ENCODE results near the gene ALPL. TPM values are rescaled to one million over a fixed set of nuclear protein-coding genes. Genes with fewer than 3 reads are reported as not detected.

ALPL gene
- polyA plus RNA-seq, 3 donors, result not detected

DNA sequence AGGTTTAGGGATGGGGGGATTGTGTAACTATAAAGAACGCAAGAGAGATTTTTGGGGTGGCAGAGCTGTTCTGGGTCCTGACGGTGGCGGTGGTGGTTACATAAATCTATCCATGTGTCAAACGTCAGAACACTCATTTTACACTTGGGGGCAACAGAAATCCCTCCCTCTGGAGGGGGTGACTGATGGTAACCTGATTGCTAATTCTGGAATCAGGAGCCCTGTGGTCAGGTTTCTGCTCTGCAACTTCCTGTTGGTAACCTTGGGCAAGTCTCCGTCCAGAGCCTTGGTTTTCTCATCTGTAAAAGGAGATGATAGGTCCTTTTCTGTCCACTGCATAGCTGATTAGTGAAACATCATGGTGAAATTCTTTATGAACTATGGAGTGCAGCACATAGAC lies 40.9 kb downstream of the ALPL start:
- Mint-ChIP-seq H3K27ac (peak overlapping the region in 1 of 7 donors; percentile 43), H3K36me3 (no peaks in the 10 kb centered on the region), H3K27me3 (ENCODE audit: low read depth in 3 of 3) (peaks cover 28 to 48% (median 31%) of the 10 kb centered on the region in 3 donors), H3K9me3 (peaks cover 0 to 2% (median 0%) of the 10 kb centered on the region in 7 donors), H3K4me1 (peaks cover 30% of the 10 kb centered on the region), H3K4me3 (peak overlapping the region in 1 of 2 donors; percentile 81)
- no peaks in the 10 kb centered on the region for H3K36me3 ChIP-seq (replicated peaks in 1 of 2; ENCODE audit: control insufficient read depth in 1 of 2, insufficient read depth in 2 of 2, low read length in 2 of 2)
- H4K20me1 ChIP-seq (ENCODE audit: insufficient read depth, low read length), result no peaks in the 10 kb centered on the region
- H3K4me1 ChIP-seq (ENCODE audit: control insufficient read depth in 1 of 2, insufficient read depth in 2 of 2, low read length in 2 of 2), result peaks cover 8 to 20% of the 10 kb centered on the region in 2 donors
- no peaks in the 10 kb centered on the region for H3K79me2 ChIP-seq (ENCODE audit: insufficient read depth, low read length)
- H3K4me2 ChIP-seq (replicated peaks; ENCODE audit: extremely low read depth, low read length, poor library complexity, severe bottlenecking), result no peak overlapping the region
- H3K27me3 ChIP-seq (ENCODE audit: control insufficient read depth in 2 of 2, insufficient read depth in 2 of 2, low read length in 2 of 2), result peaks cover 10 to 26% of the 10 kb centered on the region in 2 donors
- no peak overlapping the region for H2AFZ ChIP-seq (ENCODE audit: insufficient read depth, low read depth, low read length, poor library complexity, severe bottlenecking)
- no peak overlapping the region for H3K27ac ChIP-seq (ENCODE audit: low read depth in 1 of 2, low read length in 2 of 2)
- DNase-seq, result peak in 2 of 3 donors; percentile 12 to 13
- H3K9me3 ChIP-seq (replicated peaks in 1 of 2; ENCODE audit: control insufficient read depth in 1 of 2, insufficient read depth in 1 of 2, low read length in 2 of 2), result no peaks in the 10 kb centered on the region
- H3K9ac ChIP-seq (ENCODE audit: insufficient read depth, low read length, poor library complexity, severe bottlenecking), result no peak overlapping the region
- TF ChIP-seq, protein P1, sequence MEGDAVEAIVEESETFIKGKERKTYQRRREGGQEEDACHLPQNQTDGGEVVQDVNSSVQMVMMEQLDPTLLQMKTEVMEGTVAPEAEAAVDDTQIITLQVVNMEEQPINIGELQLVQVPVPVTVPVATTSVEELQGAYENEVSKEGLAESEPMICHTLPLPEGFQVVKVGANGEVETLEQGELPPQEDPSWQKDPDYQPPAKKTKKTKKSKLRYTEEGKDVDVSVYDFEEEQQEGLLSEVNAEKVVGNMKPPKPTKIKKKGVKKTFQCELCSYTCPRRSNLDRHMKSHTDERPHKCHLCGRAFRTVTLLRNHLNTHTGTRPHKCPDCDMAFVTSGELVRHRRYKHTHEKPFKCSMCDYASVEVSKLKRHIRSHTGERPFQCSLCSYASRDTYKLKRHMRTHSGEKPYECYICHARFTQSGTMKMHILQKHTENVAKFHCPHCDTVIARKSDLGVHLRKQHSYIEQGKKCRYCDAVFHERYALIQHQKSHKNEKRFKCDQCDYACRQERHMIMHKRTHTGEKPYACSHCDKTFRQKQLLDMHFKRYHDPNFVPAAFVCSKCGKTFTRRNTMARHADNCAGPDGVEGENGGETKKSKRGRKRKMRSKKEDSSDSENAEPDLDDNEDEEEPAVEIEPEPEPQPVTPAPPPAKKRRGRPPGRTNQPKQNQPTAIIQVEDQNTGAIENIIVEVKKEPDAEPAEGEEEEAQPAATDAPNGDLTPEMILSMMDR (IDR thresholded peaks at IDR 0.05), result no peak
- intact Hi-C loops (cut with micrococcal nuclease), result no loop called here
- no peak overlapping the region for H3K4me3 ChIP-seq (replicated peaks in 1 of 3; ENCODE audit: low read depth in 2 of 3, low read length in 3 of 3)
- WGBS (ENCODE audit: insufficient coverage), result 0% methylated on average over 1 of the region's 5 CpGs

DNA sequence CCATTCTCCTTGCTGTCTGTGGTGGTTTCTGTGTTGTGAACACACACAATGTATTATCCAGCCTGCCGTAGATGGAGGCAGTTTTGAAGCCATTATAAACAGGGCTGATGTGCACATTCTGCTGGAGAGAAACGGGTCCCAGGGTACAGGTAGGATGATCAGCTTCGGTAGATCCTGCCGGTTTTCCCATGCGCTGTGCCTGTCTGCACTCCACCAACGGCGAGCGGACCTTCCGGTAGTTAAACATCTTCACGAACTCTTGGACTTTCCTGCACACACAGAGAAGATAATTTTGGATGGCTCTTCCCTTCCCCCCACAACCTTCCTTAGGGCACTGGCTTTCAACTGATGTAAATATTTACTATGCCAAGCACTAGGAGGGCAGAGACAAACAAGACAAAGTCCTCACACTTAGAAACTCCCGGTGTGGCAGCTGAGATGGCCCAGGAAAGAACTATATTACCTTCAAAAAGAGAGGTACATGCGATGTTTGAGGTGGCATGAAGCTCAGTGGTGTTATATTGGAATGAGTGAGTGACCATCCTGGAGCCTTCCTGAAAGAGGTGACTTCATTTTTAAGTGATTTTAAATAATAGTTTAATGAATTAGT lies 41.7 kb downstream of the ALPL start:
- H2AFZ ChIP-seq (ENCODE audit: insufficient read depth, low read depth, low read length, poor library complexity, severe bottlenecking), result no peak overlapping the region
- DNase-seq, result no peak
- Mint-ChIP-seq H3K9me3 (peaks cover 0 to 2% (median 0%) of the 10 kb centered on the region in 7 donors), H3K4me3 (peak overlapping the region in 1 of 2 donors; percentile 36), H3K4me1 (peaks cover 27% of the 10 kb centered on the region), H3K27me3 (ENCODE audit: low read depth in 3 of 3) (peaks cover 35 to 56% (median 39%) of the 10 kb centered on the region in 3 donors), H3K36me3 (no peaks in the 10 kb centered on the region), H3K27ac (no peak overlapping the region)
- H3K4me1 ChIP-seq (ENCODE audit: control insufficient read depth in 1 of 2, insufficient read depth in 2 of 2, low read length in 2 of 2), result peaks cover 8 to 19% of the 10 kb centered on the region in 2 donors
- no peak overlapping the region for H3K4me3 ChIP-seq (replicated peaks in 1 of 3; ENCODE audit: low read depth in 2 of 3, low read length in 3 of 3)
- H3K27me3 ChIP-seq (ENCODE audit: control insufficient read depth in 2 of 2, insufficient read depth in 2 of 2, low read length in 2 of 2), result peaks cover 10 to 26% of the 10 kb centered on the region in 2 donors
- no peak overlapping the region for H3K27ac ChIP-seq (ENCODE audit: low read depth in 1 of 2, low read length in 2 of 2)
- H3K4me2 ChIP-seq (replicated peaks; ENCODE audit: extremely low read depth, low read length, poor library complexity, severe bottlenecking), result no peak overlapping the region
- H3K79me2 ChIP-seq (ENCODE audit: insufficient read depth, low read length), result no peaks in the 10 kb centered on the region
- intact Hi-C loops (cut with micrococcal nuclease), result no loop called here
- H3K36me3 ChIP-seq (replicated peaks in 1 of 2; ENCODE audit: control insufficient read depth in 1 of 2, insufficient read depth in 2 of 2, low read length in 2 of 2), result no peaks in the 10 kb centered on the region
- H3K9me3 ChIP-seq (replicated peaks in 1 of 2; ENCODE audit: control insufficient read depth in 1 of 2, insufficient read depth in 1 of 2, low read length in 2 of 2), result no peaks in the 10 kb centered on the region
- no peak overlapping the region for H3K9ac ChIP-seq (ENCODE audit: insufficient read depth, low read length, poor library complexity, severe bottlenecking)
- WGBS (ENCODE audit: insufficient coverage), result 94% methylated on average over 10 of the region's 12 CpGs
- no peaks in the 10 kb centered on the region for H4K20me1 ChIP-seq (ENCODE audit: insufficient read depth, low read length)
- TF ChIP-seq, protein P1 (IDR thresholded peaks at IDR 0.05), result no peak
